ENCODE data around the gene UFC1. TPM values are rescaled to one million over a fixed set of nuclear protein-coding genes. Genes with fewer than 3 reads are reported as not detected.

Gene UFC1
- total and polyA plus RNA-seq, 2 donors (not counting 3 experiments of a cell fraction or from before 2014, with no cell fraction given) = 102 to 149 TPM

DNA sequence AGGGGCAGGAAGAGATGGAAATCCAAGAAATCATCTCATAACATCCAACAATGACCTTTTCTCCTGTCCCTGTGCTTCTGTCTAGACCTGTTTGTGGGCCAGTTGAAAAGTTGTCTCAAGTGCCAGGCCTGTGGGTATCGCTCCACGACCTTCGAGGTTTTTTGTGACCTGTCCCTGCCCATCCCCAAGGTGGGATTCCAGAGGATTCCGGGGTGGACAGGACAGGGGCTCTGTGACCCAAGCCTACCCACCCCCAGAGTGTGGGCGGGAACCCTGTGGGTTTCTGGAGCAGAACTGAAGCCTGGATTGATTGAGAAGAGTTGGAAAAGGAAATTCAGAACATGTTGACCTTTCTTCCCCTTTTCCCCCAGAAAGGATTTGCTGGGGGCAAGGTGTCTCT lies 10.0 kb downstream of the UFC1 start:
- no peak overlapping the region for H3K27ac ChIP-seq (ENCODE audit: insufficient read depth, low read depth, low read length)
- DNase-seq (ENCODE audit: low read depth, low spot score) (no peak), FAIRE-seq (no peak)
- peaks cover 7% of the 10 kb centered on the region for H3K79me2 ChIP-seq (ENCODE audit: control insufficient read depth, insufficient read depth, low read length)
- peaks cover 0 to 9% of the 10 kb centered on the region in 2 experiments for H3K36me3 ChIP-seq (ENCODE audit: control insufficient read depth in 2 of 2, extremely low read depth in 1 of 2, insufficient read depth in 2 of 2, low read length in 2 of 2)
- peaks cover 23% of the 10 kb centered on the region for H3K4me1 ChIP-seq (ENCODE audit: control insufficient read depth, extremely low read depth, insufficient read depth, low read length)
- no peaks in the 10 kb centered on the region for H3K9me3 ChIP-seq (replicated peaks; ENCODE audit: control insufficient read depth, insufficient read depth, low read length)
- intact Hi-C loops (cut with micrococcal nuclease) = no loop called here
- BruUV-seq (replicated peaks) = no TSS peak
- H3K4me3 ChIP-seq (replicated peaks in 1 of 3; ENCODE audit: insufficient read depth in 1 of 3, low read depth in 1 of 3, low read length in 3 of 3) = no peak overlapping the region
- POLR2A ChIA-PET = no interaction called here
- no peaks in the 10 kb centered on the region for H3K27me3 ChIP-seq (ENCODE audit: control insufficient read depth in 2 of 2, insufficient read depth in 2 of 2, low read length in 2 of 2)
- TF ChIP-seq FOS (IDR thresholded peaks at IDR 0.05; ENCODE audit: borderline replicate concordance, insufficient read depth, low read length) (no peak), JUN (IDR thresholded peaks at IDR 0.05; ENCODE audit: borderline replicate concordance, insufficient read depth, insufficient read length, low read depth) (no peak), GATA2 (IDR thresholded peaks at IDR 0.05; ENCODE audit: insufficient read depth, insufficient read length, low read depth, low read length) (no peak), EZH2 (IDR thresholded peaks at IDR 0.05; ENCODE audit: borderline replicate concordance, low read depth, low read length, severe bottlenecking) (no peak), MYC (IDR thresholded peaks at IDR 0.05; ENCODE audit: low read depth, low read length) (no peak), POLR2AphosphoS5 (IDR thresholded peaks at IDR 0.05; ENCODE audit: insufficient read depth, low read depth, low read length) (no peak), POLR2A (IDR thresholded peaks at IDR 0.05; ENCODE audit: low read depth, low read length) (no peak)
- TF ChIP-seq, protein P1, sequence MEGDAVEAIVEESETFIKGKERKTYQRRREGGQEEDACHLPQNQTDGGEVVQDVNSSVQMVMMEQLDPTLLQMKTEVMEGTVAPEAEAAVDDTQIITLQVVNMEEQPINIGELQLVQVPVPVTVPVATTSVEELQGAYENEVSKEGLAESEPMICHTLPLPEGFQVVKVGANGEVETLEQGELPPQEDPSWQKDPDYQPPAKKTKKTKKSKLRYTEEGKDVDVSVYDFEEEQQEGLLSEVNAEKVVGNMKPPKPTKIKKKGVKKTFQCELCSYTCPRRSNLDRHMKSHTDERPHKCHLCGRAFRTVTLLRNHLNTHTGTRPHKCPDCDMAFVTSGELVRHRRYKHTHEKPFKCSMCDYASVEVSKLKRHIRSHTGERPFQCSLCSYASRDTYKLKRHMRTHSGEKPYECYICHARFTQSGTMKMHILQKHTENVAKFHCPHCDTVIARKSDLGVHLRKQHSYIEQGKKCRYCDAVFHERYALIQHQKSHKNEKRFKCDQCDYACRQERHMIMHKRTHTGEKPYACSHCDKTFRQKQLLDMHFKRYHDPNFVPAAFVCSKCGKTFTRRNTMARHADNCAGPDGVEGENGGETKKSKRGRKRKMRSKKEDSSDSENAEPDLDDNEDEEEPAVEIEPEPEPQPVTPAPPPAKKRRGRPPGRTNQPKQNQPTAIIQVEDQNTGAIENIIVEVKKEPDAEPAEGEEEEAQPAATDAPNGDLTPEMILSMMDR (IDR thresholded peaks at IDR 0.05; ENCODE audit: extremely low read depth in 1 of 2, insufficient read depth in 1 of 2, low read depth in 1 of 2, low read length in 2 of 2) = no peak
- TF ChIP-seq, protein P2, sequence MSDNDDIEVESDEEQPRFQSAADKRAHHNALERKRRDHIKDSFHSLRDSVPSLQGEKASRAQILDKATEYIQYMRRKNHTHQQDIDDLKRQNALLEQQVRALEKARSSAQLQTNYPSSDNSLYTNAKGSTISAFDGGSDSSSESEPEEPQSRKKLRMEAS (IDR thresholded peaks at IDR 0.05; ENCODE audit: insufficient read depth, insufficient read length) = no peak
- no peaks in the 10 kb centered on the region for H3K9me1 ChIP-seq (replicated peaks; ENCODE audit: control insufficient read depth, extremely low read depth, insufficient read depth, low read length)
- H4K20me1 ChIP-seq (replicated peaks; ENCODE audit: control insufficient read depth, extremely low read depth, insufficient read depth, low read length) = no peaks in the 10 kb centered on the region
- H3K4me2 ChIP-seq (ENCODE audit: insufficient read depth, low read length) = no peak overlapping the region
- no peak overlapping the region for H3K9ac ChIP-seq (replicated peaks; ENCODE audit: extremely low read depth, insufficient read depth, low read length)
- CTCF ChIA-PET = no interaction called here
- H2AFZ ChIP-seq (ENCODE audit: low read depth, low read length) = no peak overlapping the region
- dilution Hi-C loops (cut with MboI; ENCODE audit: extremely low pct_ligation_motif_present, low sequenced_read_pairs) = no loop called here

Measured in endothelial cell of umbilical vein (primary cell).